ENCODE data around the gene CXCL11. TPM values are rescaled to one million over a fixed set of nuclear protein-coding genes. Genes with fewer than 3 reads are reported as not detected.

CXCL11 gene
- total RNA-seq, 4 donors from 2014 or later, result 0.59 TPM; not detected in 3

- no peaks in the 10 kb centered on the region for H3K36me3 ChIP-seq
- 93 to 99% methylated on average over 5 to 13 of the region's 31 CpGs for WGBS, 2 donors (ENCODE audit: low coverage in 1 of 2)
- H3K4me3 ChIP-seq, result peak overlapping the region in 1 of 2 donors; percentile 30
- TF ChIP-seq POLR2A (IDR thresholded peaks at IDR 0.05) (no peak), CTCF (IDR thresholded peaks at IDR 0.05) (no peak), EP300 (IDR thresholded peaks at IDR 0.05) (no peak), POLR2AphosphoS5 (IDR thresholded peaks at IDR 0.05) (no peak)
- ATAC-seq, result peak; percentile 32
- H3K27ac ChIP-seq, result peak overlapping the region in 3 of 4 donors; percentile 50 to 71 (median 70)
- peaks cover 0 to 18% (median 0%) of the 10 kb centered on the region in 3 donors for H3K4me1 ChIP-seq
- no peaks in the 10 kb centered on the region for H3K9me3 ChIP-seq
- no peaks in the 10 kb centered on the region for H3K27me3 ChIP-seq
Measured at GRCh38 chr4:76011018-76011670, 24.7 kb downstream of the CXCL11 start.

GRCh38 chr4:76010576-76010975, 25.3 kb downstream of the CXCL11 start:
- Histone ChIP-seq H3K4me3 (no peak overlapping the region), H3K36me3 (no peaks in the 10 kb centered on the region), H3K27ac (no peak overlapping the region), H3K27me3 (no peaks in the 10 kb centered on the region), H3K9me3 (no peaks in the 10 kb centered on the region), H3K4me1 (peaks cover 0 to 18% (median 0%) of the 10 kb centered on the region in 3 donors)
- no peak for ATAC-seq
- 96 to 98% methylated on average over 6 to 13 of the region's 13 CpGs for WGBS, 2 donors (ENCODE audit: low coverage in 1 of 2)
- TF ChIP-seq CTCF (IDR thresholded peaks at IDR 0.05) (no peak), POLR2A (IDR thresholded peaks at IDR 0.05) (no peak), POLR2AphosphoS5 (IDR thresholded peaks at IDR 0.05) (no peak), EP300 (IDR thresholded peaks at IDR 0.05) (no peak)

DNA sequence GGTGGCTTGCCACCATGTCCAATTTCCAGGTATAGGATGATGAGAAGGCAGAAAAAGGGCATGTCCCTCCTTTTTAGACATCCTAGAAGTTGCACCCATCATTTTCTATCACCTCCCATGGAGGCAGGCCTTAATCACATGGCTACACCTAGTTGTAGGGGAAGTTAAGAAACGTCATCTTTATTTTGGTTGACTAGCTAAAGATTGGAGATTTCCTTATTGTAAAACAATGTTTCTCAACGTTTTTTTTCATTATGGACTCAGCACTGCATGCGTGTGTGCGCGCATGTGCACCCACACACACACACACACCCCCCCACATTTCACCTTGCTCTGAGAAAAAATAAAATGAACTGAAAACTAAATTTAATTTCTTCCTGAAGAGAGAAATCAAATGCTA, 26.6 kb downstream of the CXCL11 start:
- Histone ChIP-seq H3K9me3 (no peaks in the 10 kb centered on the region), H3K27me3 (no peaks in the 10 kb centered on the region), H3K27ac (no peak overlapping the region), H3K4me3 (no peak overlapping the region), H3K4me1 (peaks cover 0 to 18% (median 0%) of the 10 kb centered on the region in 3 donors), H3K36me3 (no peaks in the 10 kb centered on the region)
- WGBS, 2 donors (ENCODE audit: low coverage in 1 of 2), result 84% methylated on average over 5 of the region's 5 CpGs
- TF ChIP-seq EP300 (IDR thresholded peaks at IDR 0.05), result no peak
- no peak for TF ChIP-seq CTCF (IDR thresholded peaks at IDR 0.05)
- no peak for TF ChIP-seq POLR2A (IDR thresholded peaks at IDR 0.05)
- no peak for TF ChIP-seq POLR2AphosphoS5 (IDR thresholded peaks at IDR 0.05)
- no peak for ATAC-seq

- WGBS, 2 donors (ENCODE audit: low coverage in 1 of 2), result 57 to 90% methylated on average over 1 of the region's 1 CpG
- Histone ChIP-seq H3K27me3 (no peaks in the 10 kb centered on the region), H3K36me3 (no peaks in the 10 kb centered on the region), H3K9me3 (no peaks in the 10 kb centered on the region), H3K4me1 (peaks cover 0 to 11% (median 0%) of the 10 kb centered on the region in 3 donors), H3K4me3 (no peak within 1 kb of the TSS), H3K27ac (no peak within 1 kb of the TSS)
- TF ChIP-seq POLR2AphosphoS5 (IDR thresholded peaks at IDR 0.05) (no peak), POLR2A (IDR thresholded peaks at IDR 0.05) (no peak), EP300 (IDR thresholded peaks at IDR 0.05) (no peak), CTCF (IDR thresholded peaks at IDR 0.05) (no peak)
- no peak for ATAC-seq
Measured at GRCh38 chr4:76007089-76007862, 28.6 kb downstream of the CXCL11 start, which contains the start of gene CXCL9. Gene CXCL9 (minus strand): TSS chr4:76007509. CDS start chr4:76007449, 60 bp downstream.

Data from gastroesophageal sphincter (tissue), 4 donors.